ENCODE measurements around the gene NAT10. TPM values are rescaled to one million over a fixed set of nuclear protein-coding genes. Genes with fewer than 3 reads are reported as not detected.

NAT10 gene
- polyA plus RNA-seq, 1 donor from 2014 or later = 12.7 TPM

- Histone ChIP-seq H4K20me1 (ENCODE audit: insufficient read depth) (no peaks in the 10 kb centered on the region), H3K9ac (ENCODE audit: low read length) (no peak overlapping the region), H2AFZ (ENCODE audit: low read depth, low read length) (no peak overlapping the region), H3K79me2 (replicated peaks; ENCODE audit: insufficient read depth, low read length) (no peaks in the 10 kb centered on the region), H3K9me2 (ENCODE audit: insufficient read depth, low read length) (no peaks in the 10 kb centered on the region), H3K4me3 (ENCODE audit: low read length) (no peak overlapping the region), H3K27me3 (ENCODE audit: insufficient read depth, low read depth, low read length) (no peaks in the 10 kb centered on the region), H3K4me2 (ENCODE audit: low read length) (no peak overlapping the region), H3K27ac (ENCODE audit: low read length) (no peak overlapping the region), H3K9me3 (ENCODE audit: low read length) (no peaks in the 10 kb centered on the region), H3K36me3 (ENCODE audit: insufficient read depth, low read length) (peaks cover 17% of the 10 kb centered on the region), H3F3A (ENCODE audit: insufficient read depth, low read length, poor library complexity, severe bottlenecking) (no peaks in the 10 kb centered on the region)
- TF ChIP-seq EP300 (conservative IDR thresholded peaks at IDR 0.05; ENCODE audit: poor library complexity, severe bottlenecking) = no peak
- TF ChIP-seq, protein P1, sequence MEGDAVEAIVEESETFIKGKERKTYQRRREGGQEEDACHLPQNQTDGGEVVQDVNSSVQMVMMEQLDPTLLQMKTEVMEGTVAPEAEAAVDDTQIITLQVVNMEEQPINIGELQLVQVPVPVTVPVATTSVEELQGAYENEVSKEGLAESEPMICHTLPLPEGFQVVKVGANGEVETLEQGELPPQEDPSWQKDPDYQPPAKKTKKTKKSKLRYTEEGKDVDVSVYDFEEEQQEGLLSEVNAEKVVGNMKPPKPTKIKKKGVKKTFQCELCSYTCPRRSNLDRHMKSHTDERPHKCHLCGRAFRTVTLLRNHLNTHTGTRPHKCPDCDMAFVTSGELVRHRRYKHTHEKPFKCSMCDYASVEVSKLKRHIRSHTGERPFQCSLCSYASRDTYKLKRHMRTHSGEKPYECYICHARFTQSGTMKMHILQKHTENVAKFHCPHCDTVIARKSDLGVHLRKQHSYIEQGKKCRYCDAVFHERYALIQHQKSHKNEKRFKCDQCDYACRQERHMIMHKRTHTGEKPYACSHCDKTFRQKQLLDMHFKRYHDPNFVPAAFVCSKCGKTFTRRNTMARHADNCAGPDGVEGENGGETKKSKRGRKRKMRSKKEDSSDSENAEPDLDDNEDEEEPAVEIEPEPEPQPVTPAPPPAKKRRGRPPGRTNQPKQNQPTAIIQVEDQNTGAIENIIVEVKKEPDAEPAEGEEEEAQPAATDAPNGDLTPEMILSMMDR (IDR thresholded peaks at IDR 0.05; ENCODE audit: poor library complexity, severe bottlenecking) = no peak
- no peak for TF ChIP-seq MXI1 (conservative IDR thresholded peaks at IDR 0.05; ENCODE audit: poor library complexity, severe bottlenecking)
- no peak for TF ChIP-seq TAF1 (IDR thresholded peaks at IDR 0.05; ENCODE audit: low read depth)
- TF ChIP-seq EZH2 (IDR thresholded peaks at IDR 0.05; ENCODE audit: borderline replicate concordance, insufficient read depth, low read length, poor library complexity, severe bottlenecking) = no peak
- TF ChIP-seq, protein P2, sequence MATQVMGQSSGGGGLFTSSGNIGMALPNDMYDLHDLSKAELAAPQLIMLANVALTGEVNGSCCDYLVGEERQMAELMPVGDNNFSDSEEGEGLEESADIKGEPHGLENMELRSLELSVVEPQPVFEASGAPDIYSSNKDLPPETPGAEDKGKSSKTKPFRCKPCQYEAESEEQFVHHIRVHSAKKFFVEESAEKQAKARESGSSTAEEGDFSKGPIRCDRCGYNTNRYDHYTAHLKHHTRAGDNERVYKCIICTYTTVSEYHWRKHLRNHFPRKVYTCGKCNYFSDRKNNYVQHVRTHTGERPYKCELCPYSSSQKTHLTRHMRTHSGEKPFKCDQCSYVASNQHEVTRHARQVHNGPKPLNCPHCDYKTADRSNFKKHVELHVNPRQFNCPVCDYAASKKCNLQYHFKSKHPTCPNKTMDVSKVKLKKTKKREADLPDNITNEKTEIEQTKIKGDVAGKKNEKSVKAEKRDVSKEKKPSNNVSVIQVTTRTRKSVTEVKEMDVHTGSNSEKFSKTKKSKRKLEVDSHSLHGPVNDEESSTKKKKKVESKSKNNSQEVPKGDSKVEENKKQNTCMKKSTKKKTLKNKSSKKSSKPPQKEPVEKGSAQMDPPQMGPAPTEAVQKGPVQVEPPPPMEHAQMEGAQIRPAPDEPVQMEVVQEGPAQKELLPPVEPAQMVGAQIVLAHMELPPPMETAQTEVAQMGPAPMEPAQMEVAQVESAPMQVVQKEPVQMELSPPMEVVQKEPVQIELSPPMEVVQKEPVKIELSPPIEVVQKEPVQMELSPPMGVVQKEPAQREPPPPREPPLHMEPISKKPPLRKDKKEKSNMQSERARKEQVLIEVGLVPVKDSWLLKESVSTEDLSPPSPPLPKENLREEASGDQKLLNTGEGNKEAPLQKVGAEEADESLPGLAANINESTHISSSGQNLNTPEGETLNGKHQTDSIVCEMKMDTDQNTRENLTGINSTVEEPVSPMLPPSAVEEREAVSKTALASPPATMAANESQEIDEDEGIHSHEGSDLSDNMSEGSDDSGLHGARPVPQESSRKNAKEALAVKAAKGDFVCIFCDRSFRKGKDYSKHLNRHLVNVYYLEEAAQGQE (IDR thresholded peaks at IDR 0.05; ENCODE audit: borderline replicate concordance) = no peak
- TF ChIP-seq RAD21 (conservative IDR thresholded peaks at IDR 0.05) = no peak
- TF ChIP-seq SMC3 (conservative IDR thresholded peaks at IDR 0.05; ENCODE audit: poor library complexity) = no peak
- TF ChIP-seq POLR2AphosphoS5 (IDR thresholded peaks at IDR 0.05) = no peak
Observed at GRCh38 chr11:34132261-34132965, 27.0 kb downstream of the NAT10 start.

- Histone ChIP-seq H3K9me3 (ENCODE audit: low read length) (no peaks in the 10 kb centered on the region), H3K9ac (ENCODE audit: low read length) (no peak overlapping the region), H3K36me3 (ENCODE audit: insufficient read depth, low read length) (peaks cover 6% of the 10 kb centered on the region), H3K4me2 (ENCODE audit: low read length) (no peak overlapping the region), H3K4me3 (ENCODE audit: low read length) (no peak overlapping the region), H3K79me2 (replicated peaks; ENCODE audit: insufficient read depth, low read length) (no peaks in the 10 kb centered on the region), H3K27ac (ENCODE audit: low read length) (no peak overlapping the region), H3K27me3 (ENCODE audit: insufficient read depth, low read depth, low read length) (no peaks in the 10 kb centered on the region), H2AFZ (ENCODE audit: low read depth, low read length) (no peak overlapping the region), H3F3A (ENCODE audit: insufficient read depth, low read length, poor library complexity, severe bottlenecking) (no peaks in the 10 kb centered on the region), H4K20me1 (ENCODE audit: insufficient read depth) (no peaks in the 10 kb centered on the region), H3K9me2 (ENCODE audit: insufficient read depth, low read length) (no peaks in the 10 kb centered on the region)
- TF ChIP-seq EZH2 (IDR thresholded peaks at IDR 0.05; ENCODE audit: borderline replicate concordance, insufficient read depth, low read length, poor library complexity, severe bottlenecking) (no peak), TAF1 (IDR thresholded peaks at IDR 0.05; ENCODE audit: low read depth) (no peak), SMC3 (conservative IDR thresholded peaks at IDR 0.05; ENCODE audit: poor library complexity) (no peak), EP300 (conservative IDR thresholded peaks at IDR 0.05; ENCODE audit: poor library complexity, severe bottlenecking) (no peak), MXI1 (conservative IDR thresholded peaks at IDR 0.05; ENCODE audit: poor library complexity, severe bottlenecking) (no peak), POLR2AphosphoS5 (IDR thresholded peaks at IDR 0.05) (no peak), RAD21 (conservative IDR thresholded peaks at IDR 0.05) (no peak)
- TF ChIP-seq, protein P1 (IDR thresholded peaks at IDR 0.05; ENCODE audit: poor library complexity, severe bottlenecking) = no peak
- TF ChIP-seq, protein P2 (IDR thresholded peaks at IDR 0.05; ENCODE audit: borderline replicate concordance) = no peak
Observed at GRCh38 chr11:34134765-34135164, 29.3 kb downstream of the NAT10 start.

All from neural cell (in vitro differentiated cells).